VCaP (cell line): ENCODE measurements around the gene EPHB1.

ENCODE experiments used
- H3K27ac ChIP-seq: fragments of 450-650 bp; 2 replicates; pipeline ENCODE4 v1.5.1; 2017
- CTCF ChIP-seq: fragments of 450-650 bp; conservative IDR thresholded peaks from 2 replicates; pipeline ENCODE4 v1.5.1; 2017; ENCODE audit warnings: mild to moderate bottlenecking, moderate library complexity

EPHB1 gene

GRCh38 chr3:135149707-135150681 is 354.9 kb downstream of the EPHB1 start:
- no peak for TF ChIP-seq CTCF

DNA sequence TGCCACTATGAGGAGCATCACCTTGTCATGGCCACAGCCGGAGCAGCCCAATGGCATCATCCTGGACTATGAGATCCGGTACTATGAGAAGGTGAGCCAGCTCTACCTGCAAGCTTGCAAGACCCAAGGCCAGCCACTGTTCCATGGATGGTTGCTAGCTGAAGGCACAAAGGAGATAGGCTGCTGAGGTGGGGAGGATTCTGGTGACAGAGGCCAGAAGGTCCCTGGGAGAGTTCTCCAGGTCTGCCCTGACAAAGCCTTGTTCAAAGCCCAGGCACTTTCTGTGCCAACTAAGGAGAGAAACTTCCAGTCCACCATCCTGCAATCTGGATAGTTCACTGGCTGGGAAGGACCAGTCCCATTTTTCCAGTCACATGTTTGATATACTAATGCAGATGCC is 359.1 kb downstream of the EPHB1 start:
- H3K27ac ChIP-seq = no peak overlapping the region
- TF ChIP-seq CTCF = no peak

More at GRCh38 chr3:135149707-135150681, 354.9 kb downstream of the EPHB1 start:
- H3K27ac ChIP-seq = no peak overlapping the region

DNA sequence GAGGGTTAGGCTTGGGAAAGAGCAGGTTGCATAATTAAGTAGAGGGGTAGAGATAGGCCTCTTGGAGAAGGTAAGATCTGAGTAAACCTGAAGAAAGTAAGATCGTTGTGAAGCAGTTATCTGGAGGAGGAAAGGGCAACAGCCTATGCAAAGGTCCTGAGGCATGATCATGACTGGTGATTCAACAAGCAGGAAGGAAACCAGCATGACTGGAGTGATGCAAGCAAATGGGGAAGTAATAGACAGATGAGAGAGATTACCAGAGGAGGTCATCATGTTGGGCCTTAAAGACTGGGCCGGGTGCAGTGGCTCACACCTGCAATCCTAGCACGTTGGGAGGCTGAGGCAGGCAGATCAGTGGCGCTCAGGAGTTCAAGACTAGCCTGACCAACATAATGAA is 360.2 kb downstream of the EPHB1 start:
- no peak for TF ChIP-seq CTCF

DNA sequence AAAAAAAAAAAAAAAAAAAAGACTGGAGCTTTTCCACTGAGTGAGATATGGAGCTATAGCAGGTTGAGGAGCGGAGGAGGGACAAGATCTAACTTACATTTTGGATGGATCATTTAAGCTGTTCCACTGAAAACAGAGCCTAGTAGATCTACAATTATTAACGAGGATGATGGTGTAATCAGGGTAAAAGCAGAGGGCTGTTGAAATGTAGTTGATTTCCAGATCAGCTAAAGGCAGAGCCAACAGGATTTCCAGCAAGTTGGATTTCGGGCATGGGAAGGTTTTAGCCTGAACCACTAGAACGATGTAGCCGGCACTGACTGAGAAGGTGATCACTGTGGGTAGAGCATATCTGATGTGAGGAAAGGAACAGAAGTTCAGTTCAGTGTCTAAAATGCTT is 360.7 kb downstream of the EPHB1 start:
- TF ChIP-seq CTCF = no peak
- no peak overlapping the region for H3K27ac ChIP-seq

More for the DNA sequence above, 360.2 kb downstream of the EPHB1 start:
- no peak overlapping the region for H3K27ac ChIP-seq

GRCh38 chr3:135157045-135157740 is 362.1 kb downstream of the EPHB1 start:
- no peak overlapping the region for H3K27ac ChIP-seq
- TF ChIP-seq CTCF = no peak

GRCh38 chr3:135158520-135158919 is 363.5 kb downstream of the EPHB1 start:
- H3K27ac ChIP-seq = no peak overlapping the region
- no peak for TF ChIP-seq CTCF

DNA sequence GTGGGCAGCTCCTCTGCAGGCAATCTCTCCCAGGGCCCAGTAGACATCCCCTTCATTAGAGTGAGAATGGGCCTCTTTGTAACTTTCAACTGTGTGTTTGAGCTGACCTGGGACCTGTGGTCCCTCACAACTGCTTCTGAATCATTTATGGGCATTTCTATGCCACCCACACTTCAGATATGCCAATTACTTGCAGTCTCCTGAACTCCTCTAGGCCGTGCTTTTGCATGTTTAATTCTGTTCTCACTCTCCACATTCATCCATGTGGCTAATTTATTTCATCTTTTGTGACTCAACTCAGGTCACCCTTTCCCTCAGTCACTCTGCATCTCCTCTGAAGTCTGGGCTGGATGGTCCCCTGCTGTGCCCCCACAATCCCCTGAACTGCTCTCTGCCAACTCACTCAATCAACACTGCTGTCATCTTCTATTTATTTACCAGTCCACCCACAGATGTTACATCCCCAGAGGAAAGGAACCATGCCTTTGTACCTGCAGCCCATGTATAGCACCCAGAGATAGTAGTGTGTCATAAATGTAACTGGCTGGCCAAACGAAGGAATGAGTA is 364.7 kb downstream of the EPHB1 start:
- no peak overlapping the region for H3K27ac ChIP-seq
- TF ChIP-seq CTCF = no peak
